ENCODE results near the gene GLIS1.

Gene GLIS1

DNA sequence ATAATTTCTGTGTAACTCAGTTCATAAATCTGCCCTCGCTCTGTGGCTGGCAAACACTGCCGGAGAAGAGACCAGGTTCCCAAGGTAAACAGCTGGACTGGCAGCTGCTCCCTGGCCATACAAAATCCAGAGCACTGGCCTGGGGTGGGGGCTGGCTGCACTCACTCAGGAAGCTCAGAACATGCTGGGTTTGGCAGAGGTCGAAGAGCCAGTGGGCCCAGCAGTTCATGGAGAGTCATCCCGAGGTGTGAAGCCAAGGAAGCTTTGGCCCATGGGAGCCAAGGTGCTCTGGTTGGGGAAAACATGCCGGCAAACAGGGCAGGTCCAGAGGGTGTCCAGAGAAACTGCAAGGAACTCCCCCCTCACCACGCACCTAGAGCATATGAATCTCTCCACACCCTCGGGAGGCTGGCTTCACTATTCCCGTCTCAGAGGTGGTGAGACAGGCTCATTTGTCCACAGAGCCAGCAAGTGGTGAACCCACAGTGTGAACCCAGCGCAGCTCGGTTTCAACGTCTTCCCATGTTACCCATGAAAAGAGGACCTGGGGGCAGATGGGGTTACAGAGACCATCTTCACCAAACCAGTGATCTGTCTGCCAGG is 177.4 kb downstream of the GLIS1 start:
- Histone ChIP-seq H3K9ac (ENCODE audit: low read length in 5 of 5) (no peak overlapping the region), H3K27me3 (ENCODE audit: control insufficient read depth in 5 of 5, insufficient read depth in 4 of 5, low read length in 5 of 5) (peaks cover 0 to 8% (median 0%) of the 10 kb centered on the region in 5 donors), H3K4me3 (ENCODE audit: low read depth in 1 of 5, low read length in 5 of 5) (no peak overlapping the region), H3K4me1 (ENCODE audit: control insufficient read depth in 5 of 5, insufficient read depth in 5 of 5, low read length in 5 of 5) (no peaks in the 10 kb centered on the region), H3K36me3 (ENCODE audit: control insufficient read depth in 5 of 5, insufficient read depth in 5 of 5, low read length in 5 of 5) (no peaks in the 10 kb centered on the region), H3K9me3 (ENCODE audit: control insufficient read depth in 5 of 5, low read length in 5 of 5) (no peaks in the 10 kb centered on the region), H3K27ac (ENCODE audit: low read depth, low read length) (no peak overlapping the region)

DNA sequence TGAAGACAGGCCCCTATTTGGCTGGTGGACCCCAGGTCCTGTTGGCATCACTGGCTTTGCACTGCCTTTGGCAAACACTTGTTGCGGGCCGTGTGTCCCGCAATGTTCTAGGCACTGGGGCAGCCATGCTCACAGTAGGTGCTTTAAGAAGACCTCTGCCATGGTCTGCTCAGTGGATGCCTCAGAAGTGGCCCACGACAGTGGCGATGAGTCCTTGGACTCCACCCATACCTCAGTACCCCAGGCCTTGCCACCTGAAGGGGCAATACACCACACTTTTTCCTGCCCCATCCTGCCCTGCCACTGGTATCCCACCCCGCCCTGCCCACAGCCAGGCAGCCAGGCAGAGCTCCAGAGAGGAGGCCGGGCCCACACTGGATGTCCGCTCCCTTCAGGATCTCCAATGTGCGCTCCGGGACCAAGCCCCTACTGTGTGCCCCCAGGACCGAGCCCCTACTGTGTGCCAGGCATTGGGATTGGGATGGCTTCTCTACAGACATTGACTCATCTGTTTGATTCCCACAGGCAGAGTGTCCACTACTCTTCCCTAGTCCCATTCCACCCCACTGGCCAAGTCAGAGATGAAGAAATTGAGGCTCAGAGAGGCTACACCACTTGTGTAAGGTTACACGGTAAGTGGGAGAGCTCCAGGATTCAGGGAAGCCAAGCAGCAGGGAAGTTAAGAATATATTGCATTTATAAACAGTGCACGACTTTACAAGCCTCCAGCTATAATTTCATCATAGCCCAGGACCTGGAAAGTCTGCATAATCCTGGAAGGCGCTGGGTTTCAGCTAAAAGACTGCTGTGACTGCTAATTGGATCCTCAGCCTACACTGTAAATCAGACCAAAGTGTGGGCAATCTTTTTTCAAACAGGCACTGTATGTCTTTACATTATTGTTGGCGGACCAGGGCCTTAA is 178.1 kb downstream of the GLIS1 start:
- Histone ChIP-seq H3K4me3 (ENCODE audit: low read depth in 1 of 5, low read length in 5 of 5) (no peak overlapping the region), H3K27me3 (ENCODE audit: control insufficient read depth in 5 of 5, insufficient read depth in 4 of 5, low read length in 5 of 5) (peaks cover 0 to 8% (median 0%) of the 10 kb centered on the region in 5 donors), H3K9me3 (ENCODE audit: control insufficient read depth in 5 of 5, low read length in 5 of 5) (no peaks in the 10 kb centered on the region), H3K27ac (ENCODE audit: low read depth, low read length) (no peak overlapping the region), H3K4me1 (ENCODE audit: control insufficient read depth in 5 of 5, insufficient read depth in 5 of 5, low read length in 5 of 5) (no peaks in the 10 kb centered on the region), H3K36me3 (ENCODE audit: control insufficient read depth in 5 of 5, insufficient read depth in 5 of 5, low read length in 5 of 5) (no peaks in the 10 kb centered on the region), H3K9ac (ENCODE audit: low read length in 5 of 5) (no peak overlapping the region)

- Histone ChIP-seq H3K4me1 (ENCODE audit: control insufficient read depth in 5 of 5, insufficient read depth in 5 of 5, low read length in 5 of 5) (no peaks in the 10 kb centered on the region), H3K9ac (ENCODE audit: low read length in 5 of 5) (no peak overlapping the region), H3K36me3 (ENCODE audit: control insufficient read depth in 5 of 5, insufficient read depth in 5 of 5, low read length in 5 of 5) (no peaks in the 10 kb centered on the region), H3K4me3 (ENCODE audit: low read depth in 1 of 5, low read length in 5 of 5) (no peak overlapping the region), H3K9me3 (ENCODE audit: control insufficient read depth in 5 of 5, low read length in 5 of 5) (no peaks in the 10 kb centered on the region), H3K27ac (ENCODE audit: low read depth, low read length) (no peak overlapping the region), H3K27me3 (ENCODE audit: control insufficient read depth in 5 of 5, insufficient read depth in 4 of 5, low read length in 5 of 5) (peaks cover 0 to 8% (median 0%) of the 10 kb centered on the region in 5 donors)
Observed at GRCh38 chr1:53559854-53560580, 178.9 kb downstream of the GLIS1 start.

DNA sequence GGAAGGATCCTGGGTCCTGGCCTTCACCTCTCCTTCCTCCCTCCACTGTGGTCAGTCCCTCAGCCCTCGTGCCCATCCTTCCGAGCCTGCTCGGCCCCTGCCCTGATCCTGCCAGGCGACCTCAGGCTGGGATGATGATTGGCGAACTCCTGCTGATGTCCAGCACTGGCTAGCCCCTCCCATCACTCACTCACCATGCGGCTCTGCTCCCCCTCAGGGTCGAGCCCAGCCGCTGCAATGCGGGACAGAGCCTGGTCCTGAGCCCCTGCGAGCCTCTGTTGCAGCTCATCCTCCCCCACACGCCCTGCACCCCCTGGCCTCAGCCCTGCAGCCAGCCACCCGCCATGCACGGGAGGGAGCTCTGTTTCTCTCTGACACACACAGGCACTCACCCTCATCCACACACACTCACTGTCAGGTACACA is 179.6 kb downstream of the GLIS1 start:
- Histone ChIP-seq H3K4me3 (ENCODE audit: low read depth in 1 of 5, low read length in 5 of 5) (no peak overlapping the region), H3K36me3 (ENCODE audit: control insufficient read depth in 5 of 5, insufficient read depth in 5 of 5, low read length in 5 of 5) (no peaks in the 10 kb centered on the region), H3K9ac (ENCODE audit: low read length in 5 of 5) (no peak overlapping the region), H3K27me3 (ENCODE audit: control insufficient read depth in 5 of 5, insufficient read depth in 4 of 5, low read length in 5 of 5) (peaks cover 0 to 8% (median 0%) of the 10 kb centered on the region in 5 donors), H3K4me1 (ENCODE audit: control insufficient read depth in 5 of 5, insufficient read depth in 5 of 5, low read length in 5 of 5) (no peaks in the 10 kb centered on the region), H3K27ac (ENCODE audit: low read depth, low read length) (no peak overlapping the region), H3K9me3 (ENCODE audit: control insufficient read depth in 5 of 5, low read length in 5 of 5) (no peaks in the 10 kb centered on the region)

DNA sequence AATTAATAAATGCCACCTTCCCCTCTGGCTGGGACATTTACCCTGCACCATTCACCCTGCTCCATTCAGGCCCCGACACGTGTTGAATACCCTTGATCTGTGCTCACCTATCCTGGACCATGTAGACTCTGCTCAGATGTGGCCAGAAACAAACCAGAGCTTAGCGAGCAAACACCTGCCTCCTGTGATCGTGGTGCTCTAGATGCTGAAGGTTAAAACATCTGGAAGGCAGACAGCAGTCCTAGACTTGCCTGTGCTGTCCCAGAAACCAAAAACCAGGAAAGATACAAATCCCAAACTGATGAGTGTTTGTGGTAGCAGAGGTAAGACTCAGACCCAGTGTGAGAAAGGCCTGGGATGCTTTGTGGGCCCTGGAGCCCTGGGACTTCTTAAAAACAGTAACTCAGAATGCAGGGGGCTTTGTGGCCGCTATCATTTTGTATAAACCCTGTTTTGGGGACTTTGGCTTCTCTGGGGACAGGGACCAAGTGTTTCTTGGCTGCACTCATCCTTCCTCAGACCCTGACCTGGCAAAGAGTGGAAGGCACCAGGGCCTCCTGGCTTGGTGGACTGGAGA is 180.1 kb downstream of the GLIS1 start:
- no peak overlapping the region for H3K27ac ChIP-seq (ENCODE audit: low read depth, low read length)
- no peaks in the 10 kb centered on the region for H3K9me3 ChIP-seq (ENCODE audit: control insufficient read depth in 5 of 5, low read length in 5 of 5)
- no peak overlapping the region for H3K4me3 ChIP-seq (ENCODE audit: low read depth in 1 of 5, low read length in 5 of 5)
- H3K27me3 ChIP-seq (ENCODE audit: control insufficient read depth in 5 of 5, insufficient read depth in 4 of 5, low read length in 5 of 5), result peaks cover 0 to 8% (median 0%) of the 10 kb centered on the region in 5 donors
- H3K9ac ChIP-seq (ENCODE audit: low read length in 5 of 5), result no peak overlapping the region
- no peaks in the 10 kb centered on the region for H3K4me1 ChIP-seq (ENCODE audit: control insufficient read depth in 5 of 5, insufficient read depth in 5 of 5, low read length in 5 of 5)
- H3K36me3 ChIP-seq (ENCODE audit: control insufficient read depth in 5 of 5, insufficient read depth in 5 of 5, low read length in 5 of 5), result no peaks in the 10 kb centered on the region

GRCh38 chr1:53557830-53558738 is 180.9 kb downstream of the GLIS1 start:
- no peak overlapping the region for H3K27ac ChIP-seq (ENCODE audit: low read depth, low read length)
- H3K27me3 ChIP-seq (ENCODE audit: control insufficient read depth in 5 of 5, insufficient read depth in 4 of 5, low read length in 5 of 5), result peaks cover 0 to 8% (median 0%) of the 10 kb centered on the region in 5 donors
- H3K9ac ChIP-seq (ENCODE audit: low read length in 5 of 5), result no peak overlapping the region
- H3K4me1 ChIP-seq (ENCODE audit: control insufficient read depth in 5 of 5, insufficient read depth in 5 of 5, low read length in 5 of 5), result no peaks in the 10 kb centered on the region
- no peak overlapping the region for H3K4me3 ChIP-seq (ENCODE audit: low read depth in 1 of 5, low read length in 5 of 5)
- no peaks in the 10 kb centered on the region for H3K36me3 ChIP-seq (ENCODE audit: control insufficient read depth in 5 of 5, insufficient read depth in 5 of 5, low read length in 5 of 5)
- no peaks in the 10 kb centered on the region for H3K9me3 ChIP-seq (ENCODE audit: control insufficient read depth in 5 of 5, low read length in 5 of 5)

- Histone ChIP-seq H3K36me3 (ENCODE audit: control insufficient read depth in 5 of 5, insufficient read depth in 5 of 5, low read length in 5 of 5) (no peaks in the 10 kb centered on the region), H3K4me1 (ENCODE audit: control insufficient read depth in 5 of 5, insufficient read depth in 5 of 5, low read length in 5 of 5) (no peaks in the 10 kb centered on the region), H3K27ac (ENCODE audit: low read depth, low read length) (no peak overlapping the region), H3K9ac (ENCODE audit: low read length in 5 of 5) (no peak overlapping the region), H3K9me3 (ENCODE audit: control insufficient read depth in 5 of 5, low read length in 5 of 5) (no peaks in the 10 kb centered on the region), H3K27me3 (ENCODE audit: control insufficient read depth in 5 of 5, insufficient read depth in 4 of 5, low read length in 5 of 5) (peaks cover 0 to 6% (median 0%) of the 10 kb centered on the region in 5 donors), H3K4me3 (ENCODE audit: low read depth in 1 of 5, low read length in 5 of 5) (no peak overlapping the region)
Observed at GRCh38 chr1:53557369-53557768, 181.6 kb downstream of the GLIS1 start.

DNA sequence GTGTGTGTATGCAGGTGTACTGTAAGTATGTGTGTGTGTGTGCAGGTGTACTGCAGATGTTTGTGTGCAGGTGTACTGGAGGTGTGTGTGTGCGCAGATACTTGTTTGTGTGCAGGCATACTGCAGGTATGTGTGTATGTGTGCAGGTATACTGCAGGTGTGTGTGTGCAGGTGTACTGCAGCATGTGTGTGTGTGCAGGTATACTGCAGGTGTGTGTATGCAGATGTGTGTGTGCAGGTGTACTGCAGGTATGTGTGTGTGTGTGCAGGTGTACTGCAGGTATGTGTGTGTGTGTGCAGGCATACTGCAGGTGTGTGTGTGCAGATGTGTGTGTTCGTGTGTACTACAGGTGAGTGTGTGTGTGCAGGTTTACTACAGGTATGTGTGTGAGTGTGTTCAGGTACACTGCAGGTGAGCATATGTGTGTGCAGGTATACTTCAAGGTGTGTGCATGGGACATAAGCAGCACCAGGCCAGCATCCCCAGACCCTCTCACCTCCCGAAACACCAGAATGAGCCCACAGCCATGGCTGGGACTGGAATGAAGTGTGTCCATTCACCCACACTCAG is 182.2 kb downstream of the GLIS1 start:
- no peaks in the 10 kb centered on the region for H3K36me3 ChIP-seq (ENCODE audit: control insufficient read depth in 5 of 5, insufficient read depth in 5 of 5, low read length in 5 of 5)
- no peak overlapping the region for H3K9ac ChIP-seq (ENCODE audit: low read length in 5 of 5)
- no peaks in the 10 kb centered on the region for H3K9me3 ChIP-seq (ENCODE audit: control insufficient read depth in 5 of 5, low read length in 5 of 5)
- H3K27ac ChIP-seq (ENCODE audit: low read depth, low read length), result no peak overlapping the region
- no peaks in the 10 kb centered on the region for H3K27me3 ChIP-seq (ENCODE audit: control insufficient read depth in 5 of 5, insufficient read depth in 4 of 5, low read length in 5 of 5)
- H3K4me1 ChIP-seq (ENCODE audit: control insufficient read depth in 5 of 5, insufficient read depth in 5 of 5, low read length in 5 of 5), result no peaks in the 10 kb centered on the region
- H3K4me3 ChIP-seq (ENCODE audit: low read depth in 1 of 5, low read length in 5 of 5), result no peak overlapping the region

Data from subcutaneous abdominal adipose tissue (tissue), 5 donors.